Right forelimb (tissue), 1 donor: Measurements from ENCODE around the gene FGFR1OP2.
A peak's percentile ranks its signal among the peaks of the same experiment; 100 is the strongest.

Source experiments
- DNase-seq: peaks from one replicate; pipeline ENCODE4 v3.0.0-alpha.2; 2018

Gene FGFR1OP2

DNA sequence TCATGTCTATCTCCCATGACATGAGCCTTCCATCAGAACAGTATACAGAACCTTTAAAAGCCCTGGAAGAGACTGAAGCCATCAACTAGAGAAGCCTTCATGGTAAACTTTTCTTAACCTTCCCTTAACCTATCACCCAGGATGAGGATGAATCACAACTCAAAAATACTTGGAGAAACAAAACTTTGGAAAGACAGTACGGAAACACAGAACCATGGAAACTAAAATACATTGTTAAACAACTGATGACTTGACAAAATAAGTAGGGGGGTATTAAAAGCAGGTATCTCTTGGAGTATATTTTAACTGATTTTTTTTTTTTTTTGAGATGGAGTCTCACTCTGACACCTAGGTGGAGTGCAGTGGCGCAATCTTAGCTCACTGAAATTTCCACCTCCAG is 67.2 kb downstream of the FGFR1OP2 start:
- no peak for DNase-seq

DNA sequence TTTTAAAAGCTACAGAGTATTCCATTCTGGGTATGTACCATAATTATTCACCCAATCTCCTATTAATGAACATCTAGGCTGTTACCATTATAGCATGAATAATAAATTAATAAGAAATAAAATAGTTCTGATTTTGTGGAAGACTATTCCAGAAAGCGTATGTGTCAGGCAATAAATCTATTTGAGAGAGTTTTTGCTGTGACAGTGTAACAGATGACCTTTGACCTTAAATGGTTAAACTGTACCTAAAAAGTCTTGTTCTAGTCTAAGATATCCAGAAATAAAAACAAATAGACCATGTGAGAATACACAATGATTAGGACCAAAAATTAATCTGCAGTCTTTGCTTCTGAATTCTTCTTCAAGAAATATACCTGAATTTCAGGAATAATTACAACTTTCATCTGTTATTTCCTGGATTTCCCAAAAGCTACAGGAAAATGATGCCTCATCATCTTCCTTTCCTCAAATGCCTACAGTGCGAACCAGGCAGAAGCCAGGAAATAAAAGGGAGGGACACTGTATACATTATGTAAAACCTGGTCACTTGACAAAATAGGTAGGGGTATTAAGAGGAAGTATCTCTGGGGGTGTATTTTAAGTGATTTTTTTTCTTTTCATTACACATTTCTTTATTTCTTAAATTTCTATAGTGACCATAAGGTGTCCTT is 68.7 kb downstream of the FGFR1OP2 start:
- DNase-seq: no peak

DNA sequence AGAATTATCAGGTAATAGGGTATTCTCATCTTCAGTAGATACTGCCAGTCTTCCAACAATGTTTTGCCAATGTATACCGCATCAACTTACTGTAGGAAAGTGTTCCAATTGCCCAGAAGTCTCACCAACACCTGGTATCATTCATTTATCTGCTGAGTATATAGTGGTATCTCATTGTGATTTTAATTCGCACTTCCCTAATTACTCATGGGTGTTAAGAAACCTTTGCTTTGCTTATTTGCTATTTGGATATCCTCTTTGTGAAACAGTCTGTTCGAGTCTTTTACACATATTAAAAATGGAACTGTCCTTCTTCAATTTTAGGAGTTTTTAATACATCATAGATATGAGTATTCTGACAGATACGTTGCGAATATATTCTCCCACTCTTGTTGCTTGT is 69.8 kb downstream of the FGFR1OP2 start:
- no peak for DNase-seq

DNA sequence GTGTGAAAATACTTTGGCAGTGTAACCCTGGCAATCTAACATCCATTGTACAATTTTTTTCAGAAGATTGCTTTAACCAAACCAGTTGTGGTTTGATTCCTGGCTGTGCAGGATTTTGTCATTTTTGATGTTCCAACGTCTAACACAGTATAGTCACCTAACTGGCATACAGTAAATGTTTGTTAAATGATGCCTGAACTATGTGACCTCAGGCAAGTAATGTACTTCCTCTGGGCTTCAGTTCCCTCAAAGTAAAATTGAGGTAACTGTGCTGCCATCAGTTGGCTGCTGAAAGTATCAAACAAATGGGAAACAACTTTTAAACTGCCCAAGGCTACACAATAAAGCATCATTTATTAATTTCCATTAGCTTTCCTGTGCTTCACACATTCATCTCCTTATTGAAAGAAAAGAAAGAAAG is 71.6 kb downstream of the FGFR1OP2 start:
- DNase-seq: no peak

DNA sequence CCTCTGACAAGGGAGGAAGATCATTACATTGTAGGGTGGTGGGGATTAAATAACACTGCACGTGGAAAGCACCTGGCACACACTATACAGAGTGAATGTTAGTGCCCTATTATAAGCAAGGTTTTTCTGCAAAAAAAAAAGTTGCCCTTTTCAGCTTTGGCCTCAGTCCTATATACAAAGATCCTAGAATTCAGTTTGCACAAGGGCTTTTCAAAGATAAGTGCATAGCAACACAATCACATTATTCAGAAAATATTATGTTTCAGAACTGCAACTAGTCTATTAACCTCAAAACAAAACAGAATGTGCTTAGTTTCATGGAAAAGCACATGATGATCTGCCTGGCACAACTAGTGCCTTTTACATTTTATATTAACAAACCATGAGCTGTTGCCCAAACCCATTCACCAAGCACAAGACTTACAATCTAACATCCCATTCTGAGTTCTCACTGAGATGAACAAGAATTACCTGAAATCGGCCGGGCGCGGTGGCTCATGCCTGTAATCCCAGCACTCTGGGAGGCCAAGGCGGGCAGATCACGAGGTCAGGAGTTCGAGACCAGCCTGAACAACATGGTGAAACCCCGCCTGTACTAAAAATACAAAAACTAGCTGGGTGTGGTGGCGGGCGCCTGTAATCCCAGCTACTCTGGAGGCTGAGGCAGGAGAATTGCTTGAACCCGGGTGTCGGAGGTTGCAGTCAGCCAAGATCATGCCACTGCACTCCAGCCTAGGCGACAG is 74.1 kb downstream of the FGFR1OP2 start:
- no peak for DNase-seq

DNA sequence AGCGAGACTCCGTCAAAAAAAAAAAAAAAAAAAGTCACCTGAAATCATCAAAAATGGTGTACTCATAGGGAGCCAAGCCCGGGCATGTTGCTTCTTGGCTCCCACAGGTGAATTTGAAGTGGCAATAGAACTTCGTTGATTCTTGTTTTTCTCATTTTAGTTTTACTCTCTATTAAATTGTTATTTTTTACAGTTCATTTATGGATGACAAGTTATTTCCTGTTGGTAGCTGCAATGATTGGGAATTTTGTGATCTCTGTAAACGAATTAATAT is 74.6 kb downstream of the FGFR1OP2 start:
- DNase-seq: no peak

DNA sequence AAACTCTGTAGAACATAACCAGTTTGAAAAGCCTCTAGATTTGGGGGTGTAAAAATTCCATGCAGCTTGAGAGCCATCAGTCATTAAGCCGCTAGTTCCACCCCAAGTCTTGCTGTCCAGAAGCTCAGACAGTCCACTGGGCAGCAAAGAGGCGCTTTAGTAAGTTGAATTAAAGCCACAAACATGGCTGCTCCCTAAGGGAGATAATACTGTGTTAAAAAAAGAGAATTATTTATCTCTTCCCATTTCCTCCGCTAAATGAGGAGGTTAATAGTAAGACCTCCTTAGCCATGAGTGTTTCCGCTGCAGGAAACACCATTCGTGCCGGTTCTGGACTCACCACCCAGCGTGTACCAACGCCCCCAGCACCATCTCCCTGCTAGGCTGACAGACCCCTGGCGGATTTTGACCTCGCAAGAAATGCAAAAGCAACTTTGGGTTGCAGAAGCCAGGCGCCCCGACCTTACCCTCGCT is 75.4 kb downstream of the FGFR1OP2 start:
- no peak for DNase-seq

DNA sequence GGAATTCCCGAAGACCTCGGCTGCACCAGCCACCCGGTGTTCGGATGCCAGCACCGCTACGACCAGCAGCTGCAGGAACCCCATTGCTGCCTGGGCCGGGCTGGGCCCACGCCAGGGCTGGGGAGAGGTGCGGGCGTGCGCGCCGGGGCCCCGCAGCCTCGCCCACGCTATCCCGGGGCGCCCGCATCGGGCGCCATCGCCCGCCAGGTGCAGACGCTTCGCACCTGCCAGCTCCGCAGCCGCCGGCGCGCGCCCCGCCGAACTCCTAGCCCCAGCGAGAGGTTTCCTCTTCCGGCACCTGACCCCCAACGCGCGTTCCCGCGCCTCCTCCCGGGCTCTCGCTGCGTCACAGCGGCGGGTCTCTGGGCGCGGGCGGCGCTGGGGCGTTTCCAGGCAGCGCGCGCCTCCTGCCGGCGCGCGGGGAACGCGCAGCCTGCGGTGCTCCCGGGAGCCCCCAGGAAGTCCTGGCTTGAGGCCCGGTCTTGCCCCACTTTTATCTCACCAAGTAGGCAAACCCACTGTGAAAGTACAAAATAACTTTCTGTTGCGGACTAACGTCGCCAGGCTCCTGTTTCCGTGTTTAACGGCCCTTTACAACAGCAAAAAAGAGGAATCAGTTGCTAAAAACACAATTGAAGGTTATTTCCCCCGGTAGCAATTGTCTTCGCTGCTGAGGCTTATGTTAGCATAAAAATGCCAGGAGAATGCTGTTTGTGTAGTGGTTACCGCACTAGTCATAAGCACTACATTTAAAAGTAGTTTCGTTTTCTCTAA is 76.0 kb downstream of the FGFR1OP2 start, which contains the start of gene TM7SF3:
Gene TM7SF3, minus strand, starts transcription at position 300 of the 774 bp plus-strand sequence. Its CDS starts 216 bp downstream, at position 84.
- peak; percentile 92 for DNase-seq

DNA sequence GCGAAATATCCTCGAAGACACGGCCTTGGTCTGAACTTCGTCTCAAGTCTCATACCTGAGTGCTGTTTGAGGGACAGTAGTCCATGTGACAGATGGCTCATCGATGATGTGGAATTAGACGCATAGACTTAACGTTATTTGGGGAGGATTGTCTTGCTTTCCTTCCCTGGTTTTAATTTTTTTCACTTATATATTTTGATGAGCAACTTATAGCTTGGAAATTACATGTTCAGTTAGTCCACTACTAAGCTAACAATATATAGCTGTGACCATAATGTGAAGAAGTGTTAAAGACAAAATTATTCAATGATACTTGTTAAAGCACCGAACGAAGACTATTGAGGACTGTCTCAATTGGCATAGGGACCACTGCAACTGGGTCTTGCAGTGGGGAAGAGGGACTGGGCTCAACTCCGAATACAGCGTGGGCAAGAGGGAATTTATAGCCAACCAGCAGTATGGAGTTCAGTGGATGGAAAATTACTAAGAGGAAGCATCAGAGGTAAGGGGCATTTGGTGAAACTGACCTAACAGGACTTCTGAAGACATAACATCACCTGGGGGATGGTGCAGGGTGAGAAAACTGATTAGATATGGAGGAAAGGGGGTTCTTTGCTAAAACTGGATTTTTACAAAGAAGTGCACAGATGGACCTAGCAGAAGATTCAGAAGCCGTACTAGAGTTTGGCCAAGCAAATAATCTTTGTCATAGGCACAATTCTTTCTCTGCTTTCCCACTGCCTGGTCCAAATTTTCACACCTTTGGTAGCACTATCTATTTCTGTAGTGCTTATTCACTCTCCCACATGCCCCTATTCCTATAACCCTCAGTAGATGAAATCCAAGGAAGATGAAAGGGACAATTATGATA is 76.8 kb downstream of the FGFR1OP2 start:
- no peak for DNase-seq

DNA sequence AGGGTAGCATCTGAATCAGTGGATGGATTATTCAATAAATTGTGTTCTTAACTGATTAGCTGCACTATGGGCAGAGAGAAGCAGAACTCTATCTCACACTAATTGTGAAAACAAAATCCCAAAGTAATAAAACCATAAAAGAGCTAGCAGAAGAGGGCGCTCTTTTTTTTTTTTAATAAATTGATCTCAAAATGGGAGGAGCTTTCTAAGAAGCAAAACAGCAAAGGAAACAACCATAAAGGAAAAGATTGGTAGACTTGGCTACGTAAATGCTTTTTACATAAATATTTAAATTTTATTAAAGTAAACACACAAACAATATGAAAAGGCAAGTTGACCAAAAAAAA is 77.4 kb downstream of the FGFR1OP2 start:
- DNase-seq: no peak
